GM19467 (cell line): ENCODE results near the gene SRSF11.
"Not testable (repeated sequence)": the region's sequence is repeated elsewhere in the genome, so short reads cannot be mapped to it uniquely, and the experiment has no call there.

ENCODE experiments used
- ATAC-seq: cut with Tn5 transposase; IDR thresholded peaks from one replicate; pipeline ENCODE4 v1.9.1; 2021; ENCODE audit warnings: mild to moderate bottlenecking, moderate library complexity; ENCODE audit not compliant: unreplicated experiment

Gene SRSF11, protein sequence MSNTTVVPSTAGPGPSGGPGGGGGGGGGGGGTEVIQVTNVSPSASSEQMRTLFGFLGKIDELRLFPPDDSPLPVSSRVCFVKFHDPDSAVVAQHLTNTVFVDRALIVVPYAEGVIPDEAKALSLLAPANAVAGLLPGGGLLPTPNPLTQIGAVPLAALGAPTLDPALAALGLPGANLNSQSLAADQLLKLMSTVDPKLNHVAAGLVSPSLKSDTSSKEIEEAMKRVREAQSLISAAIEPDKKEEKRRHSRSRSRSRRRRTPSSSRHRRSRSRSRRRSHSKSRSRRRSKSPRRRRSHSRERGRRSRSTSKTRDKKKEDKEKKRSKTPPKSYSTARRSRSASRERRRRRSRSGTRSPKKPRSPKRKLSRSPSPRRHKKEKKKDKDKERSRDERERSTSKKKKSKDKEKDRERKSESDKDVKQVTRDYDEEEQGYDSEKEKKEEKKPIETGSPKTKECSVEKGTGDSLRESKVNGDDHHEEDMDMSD

GRCh38 chr1:70221238-70222121, at the start of gene SRSF11:
Gene SRSF11 (plus strand): TSS chr1:70221380. CDS start chr1:70221637, 257 bp downstream.
- ATAC-seq: peak; percentile 94

DNA sequence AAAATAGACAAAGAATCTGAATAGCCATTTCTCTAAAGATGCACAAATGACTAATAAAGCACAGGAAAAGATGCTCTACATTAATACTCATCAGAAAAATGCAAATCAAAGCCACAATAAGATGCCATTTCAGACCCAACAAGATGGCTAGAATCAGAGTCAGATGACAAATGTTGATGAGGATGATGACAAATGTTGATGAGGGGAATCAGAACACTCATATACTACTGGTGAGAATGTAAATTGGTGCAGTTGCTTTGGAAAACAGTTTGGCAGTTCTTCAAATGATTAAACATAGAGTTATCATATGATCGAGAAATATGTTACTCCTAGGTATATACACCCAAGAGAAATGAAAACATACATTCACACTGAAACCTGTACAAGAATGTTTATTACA, 49.7 kb upstream of the SRSF11 start:
- no peak for ATAC-seq

DNA sequence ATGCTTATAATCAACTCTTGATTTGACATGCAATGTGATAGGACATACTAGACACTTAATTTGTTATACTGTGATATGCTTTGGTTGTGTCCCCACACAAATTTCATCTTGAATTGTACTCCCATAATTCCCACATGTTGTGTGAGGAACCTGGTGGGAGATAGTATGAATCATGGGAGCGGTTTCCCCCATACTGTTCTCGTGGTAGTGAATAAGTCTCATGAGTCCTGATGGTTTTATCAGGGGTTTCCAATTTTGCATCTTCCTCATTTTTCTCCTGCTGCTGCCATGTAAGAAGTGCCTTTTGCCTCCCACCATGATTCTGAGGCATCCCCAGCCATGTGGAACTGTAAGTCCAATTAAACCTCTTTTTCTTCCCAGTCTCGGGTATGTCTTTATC, 36.0 kb upstream of the SRSF11 start:
- ATAC-seq: not testable (repeated sequence)

GRCh38 chr1:70188522-70188921, 32.7 kb upstream of the SRSF11 start:
- ATAC-seq: no peak

DNA sequence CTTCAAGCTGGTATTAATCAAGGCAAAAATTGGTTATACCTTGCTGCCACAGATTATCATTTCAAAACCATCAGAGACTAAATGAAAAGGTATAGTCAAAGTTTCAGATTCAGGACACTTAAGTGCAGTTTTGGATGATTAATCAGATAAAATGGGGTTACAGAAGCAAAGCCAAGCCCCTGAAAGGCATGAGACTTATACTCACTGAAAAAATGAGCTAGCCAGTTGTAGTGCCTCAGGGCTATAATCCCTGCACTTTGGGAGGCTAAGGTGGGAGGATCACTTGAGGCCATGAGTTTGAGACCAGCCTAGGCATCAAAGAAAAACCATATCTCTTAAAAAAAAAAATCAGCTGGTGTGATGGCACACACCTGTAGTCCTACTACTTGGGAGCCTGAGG, 31.0 kb upstream of the SRSF11 start:
- no peak for ATAC-seq

DNA sequence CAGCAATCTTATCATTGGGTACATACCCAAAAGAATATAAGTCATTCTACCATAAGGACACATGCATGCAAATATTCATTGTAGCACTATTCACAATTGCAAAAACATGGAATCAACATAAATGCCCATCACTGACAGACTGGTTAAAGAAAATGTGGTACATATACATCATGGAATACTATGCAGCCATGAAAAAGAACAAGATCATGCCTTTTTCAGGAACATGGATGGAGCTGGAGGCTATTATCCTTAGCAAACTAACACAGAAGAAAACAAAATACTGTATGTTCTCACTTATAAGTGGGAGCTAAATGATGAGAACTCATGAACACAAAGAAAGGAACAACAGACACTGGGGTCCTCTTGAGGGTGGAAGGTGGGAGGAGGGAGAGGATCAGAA, 28.7 kb upstream of the SRSF11 start:
- not testable (repeated sequence) for ATAC-seq

- no peak for ATAC-seq
Observed at GRCh38 chr1:70194601-70195000, 26.6 kb upstream of the SRSF11 start.

- ATAC-seq: peak; percentile 87
Observed at GRCh38 chr1:70195342-70195741, 25.8 kb upstream of the SRSF11 start.

DNA sequence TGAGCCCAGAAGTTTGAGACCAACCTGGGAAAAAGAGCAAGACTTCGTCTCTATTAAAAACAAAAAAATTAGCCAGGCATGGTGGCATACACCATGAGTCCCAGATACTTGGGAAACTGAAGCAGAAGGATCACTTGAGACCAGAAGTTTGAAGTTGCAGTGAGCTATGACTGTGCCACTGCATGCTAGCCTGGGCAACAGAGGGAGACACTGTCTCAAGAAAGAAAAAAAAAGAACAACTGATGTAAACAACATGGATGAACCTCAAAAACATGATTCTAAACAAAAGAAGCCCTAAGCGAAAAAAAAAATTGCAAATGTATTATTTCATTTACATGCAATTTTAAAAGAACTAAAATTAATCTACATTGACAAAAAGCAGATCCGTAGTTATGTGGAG, 24.8 kb upstream of the SRSF11 start:
- ATAC-seq: no peak

GRCh38 chr1:70200065-70200464, 21.1 kb upstream of the SRSF11 start:
- ATAC-seq: no peak

DNA sequence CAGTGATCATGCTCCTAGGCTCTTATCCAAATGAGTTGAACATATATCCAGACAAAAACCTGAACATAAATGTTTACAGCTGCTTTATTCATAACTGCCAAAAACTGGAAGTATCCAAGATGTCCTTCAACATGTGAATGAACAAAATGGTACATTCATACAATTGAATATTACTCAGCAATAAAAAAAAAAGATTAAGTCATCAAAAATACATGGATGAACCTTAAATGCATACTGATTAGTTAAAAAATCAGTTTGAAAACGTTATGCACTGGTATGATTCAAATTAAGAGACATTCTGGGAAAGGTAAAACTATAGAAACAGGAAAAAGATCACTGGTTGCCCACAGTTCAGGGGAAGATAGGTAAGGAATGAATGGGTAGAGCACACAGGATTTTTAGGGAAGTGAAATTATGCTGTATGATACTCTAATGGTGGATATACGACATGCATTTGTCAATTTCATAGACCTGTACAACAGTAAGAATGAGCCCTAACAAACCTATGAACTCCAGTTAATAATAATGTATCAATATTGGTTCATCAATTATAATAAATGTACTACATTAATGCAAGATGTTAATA, 18.9 kb upstream of the SRSF11 start:
- ATAC-seq: no peak

GRCh38 chr1:70204139-70204538, 17.0 kb upstream of the SRSF11 start:
- ATAC-seq: no peak

DNA sequence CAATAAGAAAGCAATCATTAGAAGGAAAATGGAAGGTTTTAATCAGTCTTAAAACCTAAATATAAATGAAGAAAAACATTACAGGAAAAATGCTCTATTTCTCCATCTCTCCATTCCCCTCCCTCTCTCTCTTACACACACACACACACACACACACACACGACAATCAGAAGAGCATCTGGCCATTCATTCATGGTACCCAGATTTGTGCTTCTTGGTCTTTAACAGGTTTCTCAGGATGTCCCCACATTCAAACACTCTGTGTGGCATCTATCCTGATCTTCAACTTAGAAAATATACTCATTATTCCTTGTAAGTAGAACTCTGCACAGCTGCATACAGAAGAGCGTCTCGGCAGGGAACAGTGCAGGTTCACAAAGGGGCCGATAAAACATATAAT, 16.6 kb upstream of the SRSF11 start:
- ATAC-seq: no peak

DNA sequence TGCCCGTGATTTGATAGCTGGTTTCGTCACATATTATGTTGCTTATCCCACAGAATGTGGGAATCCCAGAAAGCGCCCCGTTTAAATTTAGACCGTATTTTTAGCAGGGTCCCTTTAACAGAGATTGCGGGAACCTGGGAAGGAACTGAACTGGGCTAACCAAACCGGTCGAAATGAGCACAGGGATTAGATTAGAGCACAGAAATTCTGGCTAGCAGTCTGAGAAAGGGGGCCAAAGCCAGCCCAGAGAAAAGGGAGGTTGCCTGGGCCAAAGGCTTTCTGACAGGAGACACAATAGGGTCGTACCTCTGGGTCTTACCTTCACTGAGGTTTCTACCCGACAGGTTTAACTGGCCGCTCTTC, 16.1 kb upstream of the SRSF11 start:
- no peak for ATAC-seq

DNA sequence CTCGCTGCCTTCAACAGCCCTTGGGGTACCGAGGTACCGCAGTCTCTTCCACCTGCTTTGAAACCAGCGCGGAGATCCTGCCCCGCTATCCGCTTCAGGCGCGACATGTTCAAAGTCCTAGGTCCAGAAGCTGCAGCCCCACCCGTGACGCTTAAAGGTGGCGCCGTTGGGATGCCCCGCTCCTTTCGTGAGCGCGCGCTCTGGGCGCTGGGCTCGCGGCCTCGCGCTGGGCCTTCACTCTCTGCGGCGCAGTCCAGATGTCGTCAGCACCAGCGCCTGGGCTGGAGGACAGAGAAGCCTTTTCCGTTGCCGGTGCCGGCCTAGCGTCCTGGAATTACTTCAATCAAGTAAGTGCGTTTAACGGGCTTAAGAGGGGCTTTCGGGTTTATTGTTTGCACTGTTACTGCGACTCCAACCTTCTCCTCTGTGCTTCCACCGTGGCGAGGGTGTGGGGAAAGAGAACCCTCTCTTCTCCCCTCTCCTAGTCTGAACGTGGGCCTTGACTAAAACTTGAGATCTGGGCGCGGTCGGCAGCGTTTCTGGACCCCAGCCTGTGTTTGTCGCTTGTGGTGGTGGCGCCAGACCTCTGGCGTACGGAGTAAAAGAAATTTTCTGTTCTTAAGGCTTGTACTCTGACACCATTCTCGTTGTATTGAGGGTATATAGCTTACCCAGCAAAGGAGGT, 15.6 kb upstream of the SRSF11 start, which contains the start of gene LRRC40:
TSS of gene LRRC40 (minus strand) at position 146 of the 685 bp plus-strand sequence. CDS start at position 107, 39 bp downstream.
- ATAC-seq: peak; percentile 76

- not testable (repeated sequence) for ATAC-seq
Observed at GRCh38 chr1:70206833-70207232, 14.3 kb upstream of the SRSF11 start.

- ATAC-seq: no peak
Observed at GRCh38 chr1:70207492-70207891, 13.7 kb upstream of the SRSF11 start.

DNA sequence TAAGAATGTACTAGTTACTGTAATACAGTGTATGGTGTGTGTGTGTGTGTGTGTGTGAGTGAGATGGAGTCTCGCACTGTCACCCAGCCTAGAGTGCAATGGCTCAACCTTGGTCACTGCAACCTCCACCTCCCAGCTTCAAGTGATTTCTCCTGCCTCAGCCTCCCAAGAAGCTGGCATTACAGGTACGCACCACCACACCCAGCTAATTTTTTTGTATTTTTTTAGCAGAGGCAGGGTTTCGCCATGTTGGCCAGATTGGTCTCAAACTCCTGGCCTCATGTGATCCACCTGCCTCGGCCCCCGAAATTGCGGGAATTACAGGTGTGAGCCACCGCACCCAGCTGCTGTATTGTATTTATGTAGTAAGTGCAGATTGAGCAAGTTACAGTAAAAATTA, 12.9 kb upstream of the SRSF11 start:
- ATAC-seq: no peak

- ATAC-seq: no peak
Observed at GRCh38 chr1:70210820-70211219, 10.4 kb upstream of the SRSF11 start.

DNA sequence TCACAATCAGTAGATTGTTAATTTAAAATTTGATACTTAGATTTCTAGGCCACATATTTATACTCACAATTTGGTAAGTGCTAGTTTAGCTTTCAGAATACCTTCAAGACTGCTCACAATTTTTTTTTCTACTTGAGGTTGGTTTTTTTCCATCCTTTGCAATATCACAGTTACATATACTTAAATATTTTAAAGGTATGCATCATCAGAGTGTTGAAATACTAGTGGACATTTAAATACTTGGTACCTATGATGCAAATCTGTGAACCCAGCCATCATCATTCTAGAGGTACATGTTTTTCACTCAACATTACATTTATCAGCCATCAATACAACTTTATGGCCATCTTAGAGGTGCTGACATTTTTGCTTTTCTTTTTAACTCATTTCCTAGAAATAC, 9.6 kb upstream of the SRSF11 start:
- ATAC-seq: no peak

DNA sequence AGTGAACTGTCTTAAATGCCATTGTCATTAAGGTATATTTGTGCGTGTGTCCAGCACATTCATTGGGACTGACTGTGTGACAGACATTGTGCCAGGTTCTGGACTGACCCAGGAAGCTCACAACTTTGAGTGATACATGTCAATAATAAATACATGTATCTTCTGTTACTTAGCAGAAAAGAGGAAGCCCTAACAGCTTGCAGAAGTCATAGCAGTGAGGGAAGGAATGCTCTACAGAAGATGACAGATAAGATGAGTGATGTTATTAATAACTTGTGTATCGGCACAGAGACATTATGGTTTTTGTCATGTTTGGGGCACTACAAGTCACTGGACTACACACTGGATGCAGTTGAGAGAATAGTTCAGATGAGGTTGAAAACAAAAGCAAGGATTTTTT, 1.2 kb upstream of the SRSF11 start:
- no peak for ATAC-seq
